Measurements from ENCODE around the gene CNDP1.
A peak's percentile ranks its signal among the peaks of the same experiment; 100 is the strongest.

Gene CNDP1

DNA sequence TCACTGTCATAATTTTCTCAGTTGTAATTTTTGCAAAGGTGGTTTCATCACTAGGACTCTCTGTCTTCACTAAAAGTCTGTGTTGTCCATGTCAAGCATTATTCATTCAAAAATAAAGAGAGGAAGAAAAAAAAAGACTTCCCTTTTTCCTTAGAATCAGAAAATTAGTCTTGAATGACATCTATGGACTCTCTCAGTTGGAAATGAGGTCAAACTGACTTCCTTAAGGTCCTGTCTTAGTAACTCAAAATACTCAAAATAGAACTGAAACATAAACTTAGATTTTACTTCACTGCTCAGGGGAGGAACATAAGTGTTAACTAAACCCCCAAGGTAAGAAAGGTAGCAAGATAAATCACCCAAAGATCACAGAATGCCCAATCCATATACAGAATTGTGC is 61.1 kb downstream of the CNDP1 start:
- Histone ChIP-seq H3K9ac (ENCODE audit: low read depth in 1 of 2, low read length in 2 of 2) (no peak overlapping the region), H3K9me3 (ENCODE audit: control insufficient read depth in 2 of 2, low read length in 2 of 2) (no peaks in the 10 kb centered on the region), H3K4me3 (ENCODE audit: low read length in 2 of 2) (no peak overlapping the region), H3K4me1 (ENCODE audit: control insufficient read depth in 2 of 2, insufficient read depth in 2 of 2, low read length in 2 of 2) (peaks cover 11 to 14% of the 10 kb centered on the region in 2 donors), H3K27ac (ENCODE audit: low read depth in 2 of 2, low read length in 2 of 2) (no peak overlapping the region), H3K36me3 (ENCODE audit: control insufficient read depth in 2 of 2, insufficient read depth in 2 of 2, low read length in 2 of 2) (no peaks in the 10 kb centered on the region), H3K27me3 (ENCODE audit: control insufficient read depth in 2 of 2, insufficient read depth in 2 of 2, low read length in 2 of 2) (no peaks in the 10 kb centered on the region)

DNA sequence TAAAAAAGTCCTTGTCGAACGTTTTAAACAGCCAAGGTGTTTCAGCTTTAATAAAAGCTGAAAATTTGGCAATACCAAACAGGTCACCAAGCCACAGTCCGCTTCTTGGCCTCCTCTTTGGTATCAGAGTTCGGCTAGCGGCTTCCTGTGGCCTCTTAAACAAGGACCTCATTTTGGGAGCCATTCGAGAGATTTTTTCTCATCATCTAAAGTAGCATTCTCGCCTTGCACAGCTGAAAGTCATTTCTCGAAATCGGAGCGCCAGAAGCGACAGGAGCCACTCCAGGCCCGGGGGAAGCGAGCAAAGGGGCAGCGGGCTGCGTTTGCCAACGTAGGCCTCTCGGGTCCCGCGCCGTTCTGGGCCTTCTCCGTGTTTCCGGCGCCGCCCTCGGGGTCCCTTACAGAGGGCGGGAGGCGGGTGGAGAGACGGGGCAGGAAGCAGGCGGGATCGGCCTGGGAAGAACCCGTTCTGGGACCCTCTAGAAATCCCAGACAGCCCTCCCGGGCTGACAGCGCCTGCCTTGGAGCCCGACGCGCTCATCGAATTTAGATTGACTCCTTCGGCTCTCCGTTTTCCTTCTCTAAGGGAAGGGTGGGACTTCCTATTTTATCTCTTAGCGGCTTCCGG is 62.8 kb downstream of the CNDP1 start:
- Histone ChIP-seq H3K27me3 (ENCODE audit: control insufficient read depth in 2 of 2, insufficient read depth in 2 of 2, low read length in 2 of 2) (no peaks in the 10 kb centered on the region), H3K36me3 (ENCODE audit: control insufficient read depth in 2 of 2, insufficient read depth in 2 of 2, low read length in 2 of 2) (no peaks in the 10 kb centered on the region), H3K4me1 (ENCODE audit: control insufficient read depth in 2 of 2, insufficient read depth in 2 of 2, low read length in 2 of 2) (peaks cover 11 to 14% of the 10 kb centered on the region in 2 donors), H3K9ac (ENCODE audit: low read depth in 1 of 2, low read length in 2 of 2) (peak overlapping the region; percentile 92 to 94), H3K4me3 (ENCODE audit: low read length in 2 of 2) (peak overlapping the region; percentile 95 to 99), H3K27ac (ENCODE audit: low read depth in 2 of 2, low read length in 2 of 2) (peak overlapping the region; percentile 95 to 96), H3K9me3 (ENCODE audit: control insufficient read depth in 2 of 2, low read length in 2 of 2) (no peaks in the 10 kb centered on the region)

DNA sequence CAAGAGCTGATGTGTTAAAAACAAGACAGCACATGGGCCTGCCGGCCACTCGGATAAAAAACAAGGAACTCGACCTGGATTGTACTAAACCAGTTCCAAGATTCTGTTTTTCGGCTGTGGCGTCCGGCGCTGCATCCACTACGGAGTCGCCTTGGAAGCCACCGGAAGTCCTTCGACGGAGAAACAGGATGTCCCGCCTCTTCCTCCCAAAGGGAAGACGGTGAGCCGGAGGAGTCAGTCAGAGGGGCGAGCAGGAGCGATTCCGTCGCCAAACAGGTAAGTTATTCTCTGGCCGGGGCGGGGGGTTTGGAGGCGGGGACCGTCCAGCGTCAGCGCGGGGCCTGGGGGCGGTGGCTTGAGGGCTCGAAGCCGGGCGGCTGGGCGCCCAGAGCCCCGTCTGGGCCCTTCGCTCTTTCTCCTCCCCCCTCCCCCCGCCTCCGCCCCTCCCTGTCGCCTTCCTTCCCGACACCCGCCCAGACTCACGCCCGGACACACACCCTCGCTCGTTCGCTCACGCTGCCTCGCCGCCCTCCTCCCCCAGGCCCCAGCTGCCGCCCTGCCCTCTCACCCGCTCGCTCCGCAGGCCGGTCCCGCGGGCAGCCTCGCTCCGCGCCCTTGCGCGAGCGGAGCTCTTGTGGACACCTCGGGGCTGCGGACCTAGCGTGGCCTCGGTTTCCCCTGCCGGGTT is 63.5 kb downstream of the CNDP1 start, which contains the start of gene ZNF407:
Gene ZNF407, plus strand, starts transcription at position 209 of the 688 bp plus-strand sequence. CDS start 33,150 bp downstream, outside the sequence.
- no peaks in the 10 kb centered on the region for H3K9me3 ChIP-seq (ENCODE audit: control insufficient read depth in 2 of 2, low read length in 2 of 2)
- H3K27ac ChIP-seq (ENCODE audit: low read depth in 2 of 2, low read length in 2 of 2) = peak within 1 kb of the TSS; percentile 95 to 96
- peak within 1 kb of the TSS; percentile 95 to 99 for H3K4me3 ChIP-seq (ENCODE audit: low read length in 2 of 2)
- peaks cover 11 to 14% of the 10 kb centered on the region in 2 donors for H3K4me1 ChIP-seq (ENCODE audit: control insufficient read depth in 2 of 2, insufficient read depth in 2 of 2, low read length in 2 of 2)
- H3K36me3 ChIP-seq (ENCODE audit: control insufficient read depth in 2 of 2, insufficient read depth in 2 of 2, low read length in 2 of 2) = no peaks in the 10 kb centered on the region
- H3K27me3 ChIP-seq (ENCODE audit: control insufficient read depth in 2 of 2, insufficient read depth in 2 of 2, low read length in 2 of 2) = no peaks in the 10 kb centered on the region
- peak within 1 kb of the TSS; percentile 92 to 94 for H3K9ac ChIP-seq (ENCODE audit: low read depth in 1 of 2, low read length in 2 of 2)

DNA sequence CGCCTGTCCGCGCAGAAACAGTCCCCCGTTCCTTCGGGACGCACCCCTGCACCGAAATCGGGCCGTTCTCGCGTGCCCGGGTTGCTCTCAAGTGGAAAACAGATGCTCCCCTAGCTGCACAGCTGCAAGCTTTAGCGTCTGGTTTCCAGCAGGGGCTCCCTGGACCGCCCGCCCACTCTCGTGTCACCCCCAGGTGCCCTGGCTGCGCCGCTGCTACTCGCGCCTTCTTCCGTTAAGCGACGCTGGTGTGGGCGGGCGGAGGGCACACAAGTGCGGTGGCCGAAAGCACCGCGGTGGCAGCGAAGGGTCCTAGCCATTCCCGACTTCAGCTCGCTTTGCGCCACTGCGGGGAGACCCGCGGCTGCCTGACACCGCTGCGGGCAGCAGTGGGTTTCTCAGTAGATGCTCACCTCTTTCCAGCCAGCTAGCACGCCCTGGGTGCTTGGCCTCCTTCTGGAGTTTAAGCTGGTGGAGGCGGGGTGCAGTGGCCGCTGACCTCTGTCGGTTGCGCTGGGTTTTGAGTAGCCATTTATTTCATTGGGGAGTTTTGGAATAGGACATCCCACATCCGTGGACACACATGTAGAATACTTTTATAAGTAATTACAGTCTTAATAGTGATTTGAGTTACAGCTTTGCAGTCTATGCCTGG is 64.2 kb downstream of the CNDP1 start:
- Histone ChIP-seq H3K9ac (ENCODE audit: low read depth in 1 of 2, low read length in 2 of 2) (peak overlapping the region; percentile 85 to 89), H3K4me3 (ENCODE audit: low read length in 2 of 2) (peak overlapping the region; percentile 95 to 99), H3K4me1 (ENCODE audit: control insufficient read depth in 2 of 2, insufficient read depth in 2 of 2, low read length in 2 of 2) (peaks cover 11 to 14% of the 10 kb centered on the region in 2 donors), H3K27me3 (ENCODE audit: control insufficient read depth in 2 of 2, insufficient read depth in 2 of 2, low read length in 2 of 2) (no peaks in the 10 kb centered on the region), H3K9me3 (ENCODE audit: control insufficient read depth in 2 of 2, low read length in 2 of 2) (no peaks in the 10 kb centered on the region), H3K27ac (ENCODE audit: low read depth in 2 of 2, low read length in 2 of 2) (peak overlapping the region; percentile 95 to 96), H3K36me3 (ENCODE audit: control insufficient read depth in 2 of 2, insufficient read depth in 2 of 2, low read length in 2 of 2) (no peaks in the 10 kb centered on the region)

DNA sequence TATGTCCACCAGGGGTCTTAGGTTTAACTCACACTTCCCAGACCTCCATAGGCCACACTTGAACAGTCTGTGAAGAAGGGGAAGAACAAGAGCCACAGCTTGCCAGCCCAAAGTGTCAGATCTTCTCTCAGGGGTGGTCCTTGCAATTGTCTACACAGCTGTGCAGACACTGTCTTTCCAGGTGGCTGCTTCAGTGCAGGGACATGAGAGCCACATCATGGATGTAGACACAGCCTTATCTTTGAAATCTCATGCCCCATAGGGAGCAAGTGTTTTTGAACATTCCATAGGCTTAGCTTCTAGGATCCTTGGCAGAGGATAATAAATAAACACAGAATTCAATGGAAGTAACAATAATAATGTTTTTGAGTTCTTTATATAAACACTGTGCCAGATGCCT is 70.1 kb downstream of the CNDP1 start:
- Histone ChIP-seq H3K4me3 (ENCODE audit: low read length in 2 of 2) (no peak overlapping the region), H3K9ac (ENCODE audit: low read depth in 1 of 2, low read length in 2 of 2) (no peak overlapping the region), H3K27ac (ENCODE audit: low read depth in 2 of 2, low read length in 2 of 2) (no peak overlapping the region), H3K27me3 (ENCODE audit: control insufficient read depth in 2 of 2, insufficient read depth in 2 of 2, low read length in 2 of 2) (no peaks in the 10 kb centered on the region), H3K9me3 (ENCODE audit: control insufficient read depth in 2 of 2, low read length in 2 of 2) (no peaks in the 10 kb centered on the region), H3K36me3 (ENCODE audit: control insufficient read depth in 2 of 2, insufficient read depth in 2 of 2, low read length in 2 of 2) (no peaks in the 10 kb centered on the region), H3K4me1 (ENCODE audit: control insufficient read depth in 2 of 2, insufficient read depth in 2 of 2, low read length in 2 of 2) (no peaks in the 10 kb centered on the region)

DNA sequence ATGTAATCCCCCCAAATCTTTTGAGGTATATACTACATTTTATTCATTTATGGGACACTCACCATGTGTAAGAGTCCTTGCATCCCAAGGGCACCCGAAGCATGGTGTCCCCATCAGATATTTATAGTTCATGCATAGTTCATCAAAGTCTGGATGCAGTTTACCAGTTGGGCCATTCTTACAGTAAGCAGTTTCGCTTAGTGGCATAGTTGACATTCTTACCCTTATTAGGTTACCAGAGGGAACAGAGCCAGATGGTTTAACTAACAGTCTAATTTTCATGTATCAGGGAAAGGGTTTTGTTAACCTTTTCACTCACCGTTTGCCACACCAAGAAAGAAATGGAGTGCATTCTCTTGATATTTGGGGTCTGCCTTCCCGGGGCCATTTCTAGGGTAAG is 70.5 kb downstream of the CNDP1 start:
- no peaks in the 10 kb centered on the region for H3K4me1 ChIP-seq (ENCODE audit: control insufficient read depth in 2 of 2, insufficient read depth in 2 of 2, low read length in 2 of 2)
- no peak overlapping the region for H3K4me3 ChIP-seq (ENCODE audit: low read length in 2 of 2)
- H3K27ac ChIP-seq (ENCODE audit: low read depth in 2 of 2, low read length in 2 of 2) = no peak overlapping the region
- no peaks in the 10 kb centered on the region for H3K27me3 ChIP-seq (ENCODE audit: control insufficient read depth in 2 of 2, insufficient read depth in 2 of 2, low read length in 2 of 2)
- no peaks in the 10 kb centered on the region for H3K36me3 ChIP-seq (ENCODE audit: control insufficient read depth in 2 of 2, insufficient read depth in 2 of 2, low read length in 2 of 2)
- no peaks in the 10 kb centered on the region for H3K9me3 ChIP-seq (ENCODE audit: control insufficient read depth in 2 of 2, low read length in 2 of 2)
- H3K9ac ChIP-seq (ENCODE audit: low read depth in 1 of 2, low read length in 2 of 2) = no peak overlapping the region

DNA sequence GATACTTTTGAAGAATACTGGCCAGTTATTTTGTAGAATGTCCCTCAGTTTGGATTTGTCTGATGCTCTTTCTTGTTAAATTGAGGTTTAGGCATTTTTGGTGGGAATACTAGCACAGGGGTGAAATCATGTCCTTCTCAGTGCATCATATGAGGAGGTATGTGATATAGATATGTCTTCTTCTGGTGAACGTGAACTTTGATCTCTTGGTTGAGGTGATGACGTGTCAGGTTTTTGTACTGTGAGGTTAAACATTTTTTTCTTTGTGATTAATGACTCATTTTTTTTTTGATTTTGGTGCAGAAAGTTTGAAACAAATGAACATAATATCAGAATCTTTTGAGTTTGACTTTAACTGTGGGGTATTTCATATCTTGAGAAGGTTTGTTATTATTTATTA is 74.4 kb downstream of the CNDP1 start:
- Histone ChIP-seq H3K9me3 (ENCODE audit: control insufficient read depth in 2 of 2, low read length in 2 of 2) (no peaks in the 10 kb centered on the region), H3K4me1 (ENCODE audit: control insufficient read depth in 2 of 2, insufficient read depth in 2 of 2, low read length in 2 of 2) (no peaks in the 10 kb centered on the region), H3K9ac (ENCODE audit: low read depth in 1 of 2, low read length in 2 of 2) (no peak overlapping the region), H3K4me3 (ENCODE audit: low read length in 2 of 2) (no peak overlapping the region), H3K27me3 (ENCODE audit: control insufficient read depth in 2 of 2, insufficient read depth in 2 of 2, low read length in 2 of 2) (no peaks in the 10 kb centered on the region), H3K36me3 (ENCODE audit: control insufficient read depth in 2 of 2, insufficient read depth in 2 of 2, low read length in 2 of 2) (no peaks in the 10 kb centered on the region), H3K27ac (ENCODE audit: low read depth in 2 of 2, low read length in 2 of 2) (no peak overlapping the region)

DNA sequence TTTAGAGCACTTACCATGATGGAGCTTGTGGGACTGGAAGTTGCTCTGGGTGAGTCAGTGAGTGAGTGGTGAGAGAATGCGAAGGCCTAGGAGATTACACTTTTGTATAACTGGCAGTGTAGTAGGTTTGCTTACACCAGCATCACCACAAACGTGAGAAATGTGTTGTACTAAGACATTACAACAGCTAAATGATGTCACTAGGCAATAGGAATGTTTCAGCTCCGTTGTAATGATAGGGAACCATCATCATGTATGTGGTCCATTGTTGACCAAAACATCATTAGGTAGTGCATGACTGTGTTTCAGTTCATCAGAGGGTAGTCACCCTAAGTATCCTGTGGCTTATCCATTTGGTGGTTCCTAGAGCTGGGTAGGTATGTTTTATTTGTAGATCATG is 75.2 kb downstream of the CNDP1 start:
- H3K4me3 ChIP-seq (ENCODE audit: low read length in 2 of 2) = no peak overlapping the region
- H3K9ac ChIP-seq (ENCODE audit: low read depth in 1 of 2, low read length in 2 of 2) = no peak overlapping the region
- no peaks in the 10 kb centered on the region for H3K4me1 ChIP-seq (ENCODE audit: control insufficient read depth in 2 of 2, insufficient read depth in 2 of 2, low read length in 2 of 2)
- no peaks in the 10 kb centered on the region for H3K36me3 ChIP-seq (ENCODE audit: control insufficient read depth in 2 of 2, insufficient read depth in 2 of 2, low read length in 2 of 2)
- no peak overlapping the region for H3K27ac ChIP-seq (ENCODE audit: low read depth in 2 of 2, low read length in 2 of 2)
- H3K27me3 ChIP-seq (ENCODE audit: control insufficient read depth in 2 of 2, insufficient read depth in 2 of 2, low read length in 2 of 2) = no peaks in the 10 kb centered on the region
- no peaks in the 10 kb centered on the region for H3K9me3 ChIP-seq (ENCODE audit: control insufficient read depth in 2 of 2, low read length in 2 of 2)

DNA sequence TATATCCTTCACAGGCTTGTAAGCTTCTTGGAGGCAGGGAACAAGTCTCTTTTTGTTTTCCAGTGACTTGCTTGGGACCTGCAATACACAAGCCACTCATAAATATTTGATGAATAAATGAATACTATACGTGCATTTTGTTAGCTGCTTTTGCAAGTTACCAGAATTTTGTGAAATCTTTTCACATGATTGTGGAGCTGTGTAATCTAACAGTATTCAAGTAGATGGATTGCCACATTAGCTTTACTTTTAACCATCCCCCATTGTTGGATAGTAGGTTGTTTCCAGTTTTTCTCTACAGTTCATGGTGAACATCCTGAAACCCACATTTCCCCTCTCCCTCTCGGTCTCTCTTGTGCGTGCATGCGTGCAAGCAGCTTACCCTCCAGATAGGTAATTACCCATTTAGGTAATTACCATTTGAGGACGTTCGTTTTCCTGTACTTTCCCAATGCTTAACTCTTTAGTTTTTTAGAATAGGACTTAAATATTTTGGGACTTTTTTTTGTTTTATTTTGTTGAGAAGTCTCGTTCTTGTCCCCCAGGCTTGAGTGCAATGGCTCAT is 75.8 kb downstream of the CNDP1 start:
- H3K27ac ChIP-seq (ENCODE audit: low read depth in 2 of 2, low read length in 2 of 2) = no peak overlapping the region
- no peaks in the 10 kb centered on the region for H3K27me3 ChIP-seq (ENCODE audit: control insufficient read depth in 2 of 2, insufficient read depth in 2 of 2, low read length in 2 of 2)
- no peaks in the 10 kb centered on the region for H3K4me1 ChIP-seq (ENCODE audit: control insufficient read depth in 2 of 2, insufficient read depth in 2 of 2, low read length in 2 of 2)
- H3K4me3 ChIP-seq (ENCODE audit: low read length in 2 of 2) = no peak overlapping the region
- H3K9ac ChIP-seq (ENCODE audit: low read depth in 1 of 2, low read length in 2 of 2) = no peak overlapping the region
- H3K36me3 ChIP-seq (ENCODE audit: control insufficient read depth in 2 of 2, insufficient read depth in 2 of 2, low read length in 2 of 2) = no peaks in the 10 kb centered on the region
- H3K9me3 ChIP-seq (ENCODE audit: control insufficient read depth in 2 of 2, low read length in 2 of 2) = no peaks in the 10 kb centered on the region

DNA sequence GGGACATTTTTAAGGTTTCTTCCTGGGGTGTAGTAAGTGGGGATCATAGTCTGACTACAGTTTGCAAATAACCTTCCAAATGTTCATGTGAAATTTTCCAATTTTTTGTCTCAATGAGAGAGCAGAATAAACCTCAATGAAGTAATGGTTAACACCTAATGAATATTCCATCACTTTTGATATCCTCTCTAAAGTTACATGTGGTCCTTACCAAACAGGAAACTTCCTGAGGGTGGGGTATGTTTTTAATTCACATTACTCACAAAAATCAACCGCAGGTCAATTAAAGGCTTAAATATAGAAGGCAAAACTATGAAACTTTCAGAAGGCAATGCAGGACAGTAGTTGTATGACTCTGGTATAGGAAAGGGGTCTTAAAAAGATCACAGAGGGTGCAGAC is 76.6 kb downstream of the CNDP1 start:
- no peak overlapping the region for H3K9ac ChIP-seq (ENCODE audit: low read depth in 1 of 2, low read length in 2 of 2)
- no peak overlapping the region for H3K27ac ChIP-seq (ENCODE audit: low read depth in 2 of 2, low read length in 2 of 2)
- no peaks in the 10 kb centered on the region for H3K9me3 ChIP-seq (ENCODE audit: control insufficient read depth in 2 of 2, low read length in 2 of 2)
- no peaks in the 10 kb centered on the region for H3K36me3 ChIP-seq (ENCODE audit: control insufficient read depth in 2 of 2, insufficient read depth in 2 of 2, low read length in 2 of 2)
- H3K4me3 ChIP-seq (ENCODE audit: low read length in 2 of 2) = no peak overlapping the region
- no peaks in the 10 kb centered on the region for H3K4me1 ChIP-seq (ENCODE audit: control insufficient read depth in 2 of 2, insufficient read depth in 2 of 2, low read length in 2 of 2)
- no peaks in the 10 kb centered on the region for H3K27me3 ChIP-seq (ENCODE audit: control insufficient read depth in 2 of 2, insufficient read depth in 2 of 2, low read length in 2 of 2)
